ENCODE data around the gene CNDP1. TPM values are rescaled to one million over a fixed set of nuclear protein-coding genes. Genes with fewer than 3 reads are reported as not detected.

Gene CNDP1
- total RNA-seq, 1 donor from 2014 or later: 0.27 TPM

GRCh38 chr18:74503137-74503536 lies 31.2 kb upstream of the CNDP1 start:
- H3K27me3 Mint-ChIP-seq (ENCODE audit: unreplicated experiment): peaks cover 2% of the 10 kb centered on the region
- H3K4me1 Mint-ChIP-seq (ENCODE audit: low read depth, unreplicated experiment): peaks cover 7% of the 10 kb centered on the region
- DNase-seq: no peak
- H3K4me3 Mint-ChIP-seq (ENCODE audit: unreplicated experiment): no peak overlapping the region
- TF ChIP-seq CTCF (IDR thresholded peaks at IDR 0.05; ENCODE audit: partially characterized antibody, unreplicated experiment): no peak
- peak overlapping the region; percentile 1 for H3K27ac Mint-ChIP-seq (ENCODE audit: unreplicated experiment)
- peaks cover 5% of the 10 kb centered on the region for H3K9me3 Mint-ChIP-seq (ENCODE audit: unreplicated experiment)
- no peaks in the 10 kb centered on the region for H3K36me3 Mint-ChIP-seq (ENCODE audit: unreplicated experiment)

- TF ChIP-seq CTCF (IDR thresholded peaks at IDR 0.05; ENCODE audit: partially characterized antibody, unreplicated experiment): no peak
- Mint-ChIP-seq H3K27ac (ENCODE audit: unreplicated experiment) (no peak overlapping the region), H3K27me3 (ENCODE audit: unreplicated experiment) (peaks cover 8% of the 10 kb centered on the region), H3K4me1 (ENCODE audit: low read depth, unreplicated experiment) (no peaks in the 10 kb centered on the region), H3K36me3 (ENCODE audit: unreplicated experiment) (no peaks in the 10 kb centered on the region), H3K4me3 (ENCODE audit: unreplicated experiment) (no peak overlapping the region), H3K9me3 (ENCODE audit: unreplicated experiment) (peaks cover 5% of the 10 kb centered on the region)
- DNase-seq: no peak
Observed at GRCh38 chr18:74505776-74506175, 28.5 kb upstream of the CNDP1 start.

- H3K27me3 Mint-ChIP-seq (ENCODE audit: unreplicated experiment): peaks cover 8% of the 10 kb centered on the region
- H3K36me3 Mint-ChIP-seq (ENCODE audit: unreplicated experiment): no peaks in the 10 kb centered on the region
- DNase-seq: no peak
- no peak overlapping the region for H3K27ac Mint-ChIP-seq (ENCODE audit: unreplicated experiment)
- no peaks in the 10 kb centered on the region for H3K4me1 Mint-ChIP-seq (ENCODE audit: low read depth, unreplicated experiment)
- TF ChIP-seq CTCF (IDR thresholded peaks at IDR 0.05; ENCODE audit: partially characterized antibody, unreplicated experiment): no peak
- no peak overlapping the region for H3K4me3 Mint-ChIP-seq (ENCODE audit: unreplicated experiment)
- H3K9me3 Mint-ChIP-seq (ENCODE audit: unreplicated experiment): peaks cover 2% of the 10 kb centered on the region
Observed at GRCh38 chr18:74506448-74507084, 27.7 kb upstream of the CNDP1 start.

GRCh38 chr18:74507097-74507881 lies 27.0 kb upstream of the CNDP1 start:
- no peak overlapping the region for H3K4me3 Mint-ChIP-seq (ENCODE audit: unreplicated experiment)
- no peak for TF ChIP-seq CTCF (IDR thresholded peaks at IDR 0.05; ENCODE audit: partially characterized antibody, unreplicated experiment)
- H3K9me3 Mint-ChIP-seq (ENCODE audit: unreplicated experiment): peaks cover 2% of the 10 kb centered on the region
- no peak for DNase-seq
- no peaks in the 10 kb centered on the region for H3K36me3 Mint-ChIP-seq (ENCODE audit: unreplicated experiment)
- H3K27ac Mint-ChIP-seq (ENCODE audit: unreplicated experiment): peak overlapping the region; percentile 38
- no peaks in the 10 kb centered on the region for H3K4me1 Mint-ChIP-seq (ENCODE audit: low read depth, unreplicated experiment)
- peaks cover 8% of the 10 kb centered on the region for H3K27me3 Mint-ChIP-seq (ENCODE audit: unreplicated experiment)

GRCh38 chr18:74507927-74508326 lies 26.4 kb upstream of the CNDP1 start:
- no peaks in the 10 kb centered on the region for H3K4me1 Mint-ChIP-seq (ENCODE audit: low read depth, unreplicated experiment)
- H3K4me3 Mint-ChIP-seq (ENCODE audit: unreplicated experiment): no peak overlapping the region
- TF ChIP-seq CTCF (IDR thresholded peaks at IDR 0.05; ENCODE audit: partially characterized antibody, unreplicated experiment): no peak
- H3K27ac Mint-ChIP-seq (ENCODE audit: unreplicated experiment): no peak overlapping the region
- H3K9me3 Mint-ChIP-seq (ENCODE audit: unreplicated experiment): peaks cover 2% of the 10 kb centered on the region
- H3K27me3 Mint-ChIP-seq (ENCODE audit: unreplicated experiment): peaks cover 8% of the 10 kb centered on the region
- DNase-seq: no peak
- H3K36me3 Mint-ChIP-seq (ENCODE audit: unreplicated experiment): no peaks in the 10 kb centered on the region

Measured in glutamatergic neuron (in vitro differentiated cells).